Kidney (tissue), 14 donors: ENCODE results near the gene PHACTR3. TPM values are rescaled to one million over a fixed set of nuclear protein-coding genes. Genes with fewer than 3 reads are reported as not detected.

Source experiments
- DNase-seq, 5 donors: peaks; one replicate each; pipeline ENCODE4 v3.0.0-alpha.2; 2013 to 2020
- FAIRE-seq: peaks from 2 replicates; lab custom pipeline; 2012; peaks lifted over from hg19 to GRCh38; lab: Jason Lieb, UNC
- H3K27ac ChIP-seq, 2 donors: one replicate each; pipeline ENCODE4 v1.7.0; 2013; ENCODE audit warnings: low read depth in 2 of 2, low read length in 2 of 2, inconsistent platforms in 1 of 2
- H3K27me3 ChIP-seq: one replicate; pipeline ENCODE4 v1.7.1; 2013; ENCODE audit warnings: low read length, inconsistent platforms; ENCODE audit not compliant: control insufficient read depth, insufficient read depth
- H3K36me3 ChIP-seq, 3 donors: one replicate each; pipeline versions ENCODE4 v1.7.0 to v1.7.1; 2013; ENCODE audit warnings: low read length in 3 of 3, control low read depth in 1 of 3, inconsistent platforms in 1 of 3; ENCODE audit not compliant: insufficient read depth in 3 of 3, control insufficient read depth in 2 of 3
- H3K4me1 ChIP-seq, 3 donors: one replicate each; pipeline versions ENCODE4 v1.7.0 to v1.7.1; 2013; ENCODE audit warnings: low read length in 3 of 3, inconsistent platforms in 1 of 3, low read depth in 1 of 3; ENCODE audit not compliant: control insufficient read depth in 2 of 3, insufficient read depth in 2 of 3
- H3K4me3 ChIP-seq, 3 donors: one replicate each; pipeline versions ENCODE4 v1.7.0 to v1.8.1; 2013; ENCODE audit warnings: low read length in 3 of 3, control low read depth in 1 of 3, inconsistent platforms in 1 of 3
- H3K9ac ChIP-seq, 3 donors: one replicate each; pipeline versions ENCODE4 v1.7.0 to v1.7.1; 2013; ENCODE audit warnings: low read length in 3 of 3, control low read depth in 1 of 3, inconsistent platforms in 1 of 3
- H3K9me3 ChIP-seq, 3 donors: one replicate each; pipeline versions ENCODE4 v1.7.0 to v1.7.1; 2013; ENCODE audit warnings: low read length in 3 of 3, control low read depth in 1 of 3, inconsistent platforms in 1 of 3; ENCODE audit not compliant: control insufficient read depth in 2 of 3, insufficient read depth in 1 of 3
- CTCF ChIP-seq: IDR thresholded peaks from 3 replicates; pipeline ENCODE4 v1.5.1; 2012; ENCODE audit warnings: mild to moderate bottlenecking, moderate library complexity, borderline replicate concordance; ENCODE audit not compliant: insufficient read depth; ENCODE audit errors: extremely low read depth
- intact Hi-C: fragments of 100-400 bp; cut with DNase I; formaldehyde crosslinking; loops from one replicate; pipeline ENCODE4 v1.11.1; 2022
- polyA plus RNA-seq: library from polyadenylated mRNA; stranded (reverse); fragments of 350-450 nt; fragmentation: Illumina TruSeq; extraction: RNeasy Lipid Tissue Mini Kit (QIAGEN cat#74804); gene quantifications from one replicate; pipeline ENCODE4 v1.2.3, GENCODE V29; 2014; ENCODE audit warnings: low read depth, low replicate concordance; ENCODE audit not compliant: insufficient read depth
- total RNA-seq: library from RNA; stranded (reverse); fragmentation: NEBNext Ultra II Directional; extraction: Animal tissue kit (Norgen Biotek cat#: 25700); gene quantifications from one replicate; pipeline ENCODE4 v1.2.1, GENCODE V29; 2021
- donor health status: control.
- donor health status: control.
- donor health status: control.
- donor health status: control.
- donor health status: control.
- donor health status: DM: yes; HTN: yes; CAD: no.
- donor health status: Normal renal cell carcinoma (clear cell type).

The PHACTR3 gene
- total and polyA plus RNA-seq, 2 donors from 2014 or later: 1.7 to 12.3 TPM

- no peak for TF ChIP-seq CTCF
- no peaks in the 10 kb centered on the region for H3K9me3 ChIP-seq
- intact Hi-C loops: no loop called here
- no peaks in the 10 kb centered on the region for H3K4me1 ChIP-seq
- H3K4me3 ChIP-seq: no peak overlapping the region
- no peak overlapping the region for H3K9ac ChIP-seq
- peak in 1 of 5 donors; percentile 3 for DNase-seq
- H3K27me3 ChIP-seq: no peaks in the 10 kb centered on the region
- H3K36me3 ChIP-seq: no peaks in the 10 kb centered on the region
- no peak overlapping the region for H3K27ac ChIP-seq
- no peak for FAIRE-seq
Observed at GRCh38 chr20:59774921-59775686, 170.8 kb downstream of the PHACTR3 start.

GRCh38 chr20:59775687-59776055 is 171.3 kb downstream of the PHACTR3 start:
- H3K4me3 ChIP-seq: no peak overlapping the region
- DNase-seq (no peak), FAIRE-seq (no peak)
- H3K27me3 ChIP-seq: no peaks in the 10 kb centered on the region
- no peak overlapping the region for H3K27ac ChIP-seq
- no peaks in the 10 kb centered on the region for H3K9me3 ChIP-seq
- no peaks in the 10 kb centered on the region for H3K4me1 ChIP-seq
- intact Hi-C loops: no loop called here
- H3K9ac ChIP-seq: no peak overlapping the region
- no peak for TF ChIP-seq CTCF
- no peaks in the 10 kb centered on the region for H3K36me3 ChIP-seq

- FAIRE-seq: no peak
- Histone ChIP-seq H3K9me3 (no peaks in the 10 kb centered on the region), H3K4me1 (no peaks in the 10 kb centered on the region), H3K36me3 (no peaks in the 10 kb centered on the region), H3K9ac (no peak overlapping the region), H3K4me3 (no peak overlapping the region), H3K27ac (no peak overlapping the region), H3K27me3 (no peaks in the 10 kb centered on the region)
- no peak for TF ChIP-seq CTCF
- peak in 1 of 5 donors; percentile 0 for DNase-seq
- intact Hi-C loops: no loop called here
Observed at GRCh38 chr20:59776059-59776603, 171.8 kb downstream of the PHACTR3 start.
